Right lobe of liver (tissue), 6 donors: ENCODE results near the gene BRD3. TPM values are rescaled to one million over a fixed set of nuclear protein-coding genes. Genes with fewer than 3 reads are reported as not detected.
A peak's percentile ranks its signal among the peaks of the same experiment; 100 is the strongest.

Source experiments
- ATAC-seq, 4 donors: fragments of 200-7000 bp; cut with Tn5 transposase; one replicate each; pipeline ENCODE4 v1.9.1; 2020; ENCODE audit warnings: mild to moderate bottlenecking in 4 of 4, moderate library complexity in 4 of 4
- DNase-seq, 3 donors: peaks; one replicate each; pipeline ENCODE4 v3.0.0-alpha.2; 2020
- H3K27ac ChIP-seq, 3 donors: fragments of 200-600 bp; one replicate each; pipeline ENCODE4 v1.8.0; 2022
- H3K27me3 ChIP-seq, 2 donors: fragments of 200-600 bp; one replicate each; pipeline ENCODE4 v1.8.0; 2022
- H3K36me3 ChIP-seq, 4 donors: fragments of 200-600 bp; sonication (generic) in 1 of 4; one replicate each; pipeline versions ENCODE4 v1.5.1 to v1.8.0; 2017 to 2022; ENCODE audit warnings: control low read depth in 1 of 4
- H3K4me1 ChIP-seq, 4 donors: fragments of 200-600 bp; sonication (generic) in 1 of 4; one replicate each; pipeline versions ENCODE4 v1.5.1 to v1.8.0; 2017 to 2022; ENCODE audit warnings: control low read depth in 1 of 4
- H3K4me3 ChIP-seq, 3 donors: fragments of 200-600 bp; one replicate each; pipeline ENCODE4 v1.8.0; 2022
- H3K9me3 ChIP-seq, 4 donors: fragments of 200-600 bp; sonication (generic) in 1 of 4; one replicate each; pipeline versions ENCODE4 v1.5.1 to v1.8.0; 2017 to 2022; ENCODE audit warnings: control low read depth in 1 of 4
- CTCF ChIP-seq, 4 donors: fragments of 200-600 bp in 3 of 4; fragments of 450-650 bp in 1 of 4; IDR thresholded peaks; one replicate each; pipeline versions ENCODE4 v1.5.1 to v1.8.0; 2016 to 2022; ENCODE audit warnings: antibody characterized with exemption in 4 of 4, mild to moderate bottlenecking in 2 of 4
- POLR2A ChIP-seq: fragments of 450-650 bp; IDR thresholded peaks from one replicate; pipeline ENCODE4 v1.6.1; 2017; ENCODE audit warnings: antibody characterized with exemption, mild to moderate bottlenecking
- WGBS: methylation state at CpG from one replicate; pipeline ENCODE4 v1.1.6; 2018; ENCODE audit warnings: low coverage, low lambda C conversion rate; ENCODE audit not compliant: insufficient coverage; ENCODE audit errors: missing lambda C conversion rate; 5-methylcytosine and 5-hydroxymethylcytosine counted together
- intact Hi-C, 2 donors: fragments of 100-400 bp; cut with DNase I; formaldehyde crosslinking; loops; one replicate each; pipeline versions ENCODE4 v1.11.2 to v1.14.1; 2022
- total RNA-seq, 6 experiments: library from RNA; depleted of rRNA in 2 of 6; stranded (reverse); fragments of >200 nt in 2 of 6; fragmentation: NEBNext Ultra II Directional in 3 of 6; extraction: Animal tissue kit (Norgen Biotek cat#: 25700) in 3 of 6; gene quantifications; one replicate each; pipeline versions ENCODE4 v1.1.0 to v1.2.4, GENCODE V29; 2016 to 2023
- donor health status: DM: no; HTN: yes; CAD: no.
- donor health status: DM: no; HTN: no; CAD: no.
- donor health status: DM: no; HTN: no; CAD: no.
- donor health status: DM: no; HTN: yes; CAD: no.
- donor health status: DM: no; HTN: yes; CAD: no.

Gene BRD3
- total RNA-seq, 6 experiments from 2014 or later = 10.7 to 25.4 (median 21.1) TPM

GRCh38 chr9:134037641-134038040, 30.2 kb downstream of the BRD3 start:
- Histone ChIP-seq H3K9me3 (no peaks in the 10 kb centered on the region), H3K36me3 (peaks cover 0 to 67% (median 20%) of the 10 kb centered on the region in 4 donors), H3K4me1 (no peaks in the 10 kb centered on the region), H3K27me3 (no peaks in the 10 kb centered on the region), H3K27ac (no peak overlapping the region), H3K4me3 (no peak overlapping the region)
- intact Hi-C loops = no loop called here
- ATAC-seq (no peak), DNase-seq (no peak)
- no peak for TF ChIP-seq POLR2A
- no peak for TF ChIP-seq CTCF (IDR thresholded peaks at IDR 0.05)
- WGBS = 100% methylated on average over 2 of the region's 2 CpGs

- DNase-seq (peak in 1 of 3 donors; percentile 16), ATAC-seq (no peak)
- H3K4me1 ChIP-seq = no peaks in the 10 kb centered on the region
- no CpG with 5 or more reads among the region's 16 CpGs for WGBS
- no peak overlapping the region for H3K4me3 ChIP-seq
- no peaks in the 10 kb centered on the region for H3K9me3 ChIP-seq
- H3K36me3 ChIP-seq = peaks cover 0 to 69% (median 26%) of the 10 kb centered on the region in 4 donors
- intact Hi-C loops = no loop called here
- H3K27ac ChIP-seq = no peak overlapping the region
- TF ChIP-seq CTCF (IDR thresholded peaks at IDR 0.05) (no peak), POLR2A (no peak)
- H3K27me3 ChIP-seq = no peaks in the 10 kb centered on the region
Measured at GRCh38 chr9:134036130-134036529, 31.7 kb downstream of the BRD3 start.

GRCh38 chr9:134035041-134036039, 32.5 kb downstream of the BRD3 start:
- no CpG with 5 or more reads among the region's 28 CpGs for WGBS
- H3K27me3 ChIP-seq = no peaks in the 10 kb centered on the region
- no peak overlapping the region for H3K4me3 ChIP-seq
- H3K36me3 ChIP-seq = peaks cover 0 to 77% (median 27%) of the 10 kb centered on the region in 4 donors
- TF ChIP-seq CTCF (IDR thresholded peaks at IDR 0.05) (no peak), POLR2A (no peak)
- intact Hi-C loops = no loop called here
- no peaks in the 10 kb centered on the region for H3K9me3 ChIP-seq
- no peak overlapping the region for H3K27ac ChIP-seq
- no peaks in the 10 kb centered on the region for H3K4me1 ChIP-seq
- ATAC-seq (no peak), DNase-seq (peak in 1 of 3 donors; percentile 40)

DNA sequence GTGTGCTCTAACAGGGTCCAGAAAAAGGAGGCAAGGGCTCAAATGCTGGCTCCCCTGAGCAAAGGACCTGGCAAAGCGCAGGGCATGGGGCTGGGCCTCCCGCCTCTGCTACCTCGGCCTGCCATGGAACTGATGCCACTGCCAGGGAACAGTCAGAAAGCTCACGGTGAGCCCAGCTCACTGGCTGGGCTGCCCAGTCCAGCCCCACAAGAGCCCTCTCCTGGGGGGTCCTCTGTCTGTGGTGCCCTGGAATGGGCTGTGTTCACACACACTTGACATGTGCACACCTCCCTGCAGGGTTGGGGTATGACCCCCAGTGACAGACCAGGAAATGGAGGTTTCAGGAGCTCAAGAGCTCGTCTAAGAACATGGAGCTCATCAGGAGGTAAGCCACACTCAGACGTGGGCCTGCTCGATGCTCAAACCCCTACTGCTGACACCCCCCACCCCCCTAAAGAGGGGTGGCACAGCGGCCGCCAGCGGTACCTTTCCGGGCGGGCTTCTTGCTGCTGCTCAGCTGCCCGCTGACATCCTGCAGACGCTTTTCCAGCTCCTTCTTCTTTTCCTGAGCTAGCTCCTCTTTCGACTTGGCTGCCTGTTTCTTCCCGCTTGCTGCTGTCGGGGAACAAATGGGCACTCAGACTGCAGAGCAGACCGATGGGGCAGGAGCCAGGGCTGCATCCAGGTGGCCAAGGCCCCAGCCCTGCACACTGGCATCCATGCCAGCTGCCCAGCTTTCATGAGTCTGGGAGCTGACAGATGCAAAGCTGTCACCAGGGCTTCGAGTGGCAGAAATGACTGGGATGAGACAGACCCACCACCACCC, 33.4 kb downstream of the BRD3 start:
- intact Hi-C loops = no loop called here
- TF ChIP-seq CTCF (IDR thresholded peaks at IDR 0.05) (no peak), POLR2A (no peak)
- no peak for ATAC-seq
- Histone ChIP-seq H3K4me1 (peaks cover 0 to 7% (median 2%) of the 10 kb centered on the region in 4 donors), H3K4me3 (no peak overlapping the region), H3K27me3 (no peaks in the 10 kb centered on the region), H3K36me3 (peaks cover 0 to 69% (median 27%) of the 10 kb centered on the region in 4 donors), H3K27ac (no peak overlapping the region), H3K9me3 (no peaks in the 10 kb centered on the region)
- peak in 1 of 3 donors; percentile 14 for DNase-seq
- 100% methylated on average over 3 of the region's 19 CpGs for WGBS
